ENCODE data around the gene NXPH1.

DNA sequence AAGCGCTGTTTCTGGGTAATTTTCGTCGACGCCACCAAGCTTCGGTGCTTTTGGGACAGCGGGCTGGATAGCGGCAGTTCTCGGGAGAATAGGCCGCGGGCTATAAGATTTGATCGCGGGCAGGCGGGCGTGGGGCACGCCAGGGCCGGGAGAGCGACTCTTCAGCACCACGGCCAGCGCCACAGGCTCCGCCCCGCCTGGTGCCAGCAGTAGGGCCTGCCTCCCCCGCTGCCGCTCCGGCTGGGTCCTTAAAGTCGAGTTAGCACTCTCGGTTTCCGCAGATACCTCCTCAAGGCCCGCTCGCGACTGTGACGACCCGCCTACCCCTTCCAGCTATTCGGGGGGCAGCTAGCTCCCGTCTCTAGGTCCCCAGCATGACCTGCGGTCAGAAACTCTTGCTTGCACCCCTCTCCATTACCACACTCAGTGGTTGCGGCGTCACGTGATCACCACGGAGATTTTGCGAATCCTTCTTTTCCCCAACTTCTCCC lies 9.4 kb downstream of the NXPH1 start:
- TF ChIP-seq EZH2phosphoT487 (IDR thresholded peaks at IDR 0.05; ENCODE audit: insufficient read depth, low read depth): no peak
- no peak for TF ChIP-seq EZH2 (IDR thresholded peaks at IDR 0.05; ENCODE audit: insufficient read depth, poor library complexity, severe bottlenecking)
